HepG2 (cell line): ENCODE data around the gene ST3GAL5. TPM values are rescaled to one million over a fixed set of nuclear protein-coding genes. Genes with fewer than 3 reads are reported as not detected.
A peak's percentile ranks its signal among the peaks of the same experiment; 100 is the strongest.

Source experiments
- ATAC-seq: fragments of 200-7000 bp; cut with Tn5 transposase; 3 replicates; pipeline ENCODE4 v1.9.1; 2020; ENCODE audit warnings: mild to moderate bottlenecking, moderate library complexity
- Bru-seq: library from RNA; stranded (reverse); fragments of 400-500 nt; gene quantifications from one replicate; lab custom pipeline; 2021; lab: Mats Ljungman, UMichigan
- BruChase-seq, 2 experiments: library from RNA; stranded (reverse); fragments of 400-500 nt; gene quantifications; one replicate each; lab custom pipeline; 2021; lab: Mats Ljungman, UMichigan
- BruUV-seq: library from RNA; stranded (reverse); fragments of 400-500 nt; replicated peaks from 2 replicates; lab custom pipeline; 2021; lab: Mats Ljungman, UMichigan
- CTCF ChIA-PET: fragments of 300-600 bp; formaldehyde crosslinking; extraction: SDS; loops from one replicate; lab custom pipeline; 2021; ENCODE audit warnings: low total read pairs, inconsistent platforms, low intra/inter-chr PET ratio; lab: Yijun Ruan, JAX
- POLR2A ChIA-PET: fragments of 350-600 bp; sonication (Branson Sonifier 250); formaldehyde crosslinking; loops from one replicate; lab custom pipeline; 2020; ENCODE audit warnings: antibody characterized with exemption, inconsistent platforms; lab: Yijun Ruan, JAX
- DNase-seq: peaks from one replicate; pipeline ENCODE4 v3.0.0-alpha.2; 2015; ENCODE audit warnings: low spot score
- FAIRE-seq: peaks from 3 replicates; lab custom pipeline; 2011; peaks lifted over from hg19 to GRCh38; lab: Jason Lieb, UNC
- H2AFZ ChIP-seq: one replicate; pipeline ENCODE4 v1.6.1; 2011; ENCODE audit warnings: low read length, inconsistent platforms
- H3K27ac ChIP-seq: fragments of 300-600 bp; 3 replicates; pipeline ENCODE4 v1.8.0; 2011; ENCODE audit warnings: mixed run types, mild to moderate bottlenecking, mixed read lengths, low read length, inconsistent platforms; ENCODE audit not compliant: insufficient read depth; ENCODE audit errors: extremely low read length
- H3K27me3 ChIP-seq, 2 experiments: fragments of 200-600 bp in 1 of 2; 2 replicates in 1 of 2; 3 replicates in 1 of 2; pipeline versions ENCODE4 v1.6.0 to v1.8.0; 2011; ENCODE audit warnings: low read length in 2 of 2, mild to moderate bottlenecking in 2 of 2, moderate library complexity in 2 of 2, inconsistent platforms in 1 of 2; ENCODE audit not compliant: insufficient read depth in 2 of 2, control insufficient read depth in 1 of 2
- H3K36me3 ChIP-seq, 2 experiments: fragments of 200-600 bp in 1 of 2; replicated peaks in 1 of 2; 2 replicates in 1 of 2; 3 replicates in 1 of 2; pipeline versions ENCODE4 v1.5.1 to v1.8.0; 2011; ENCODE audit warnings: low read length in 2 of 2, inconsistent platforms in 1 of 2; ENCODE audit not compliant: insufficient read depth in 2 of 2, control insufficient read depth in 1 of 2
- H3K4me1 ChIP-seq: 2 replicates; pipeline ENCODE4 v1.5.1; 2012; ENCODE audit warnings: low read length, inconsistent platforms; ENCODE audit not compliant: insufficient read depth
- H3K4me2 ChIP-seq: 2 replicates; pipeline ENCODE4 v1.6.0; 2011; ENCODE audit warnings: low read depth, low read length, inconsistent platforms
- H3K4me3 ChIP-seq, 3 experiments: fragments of 200-600 bp in 1 of 3; sonication (generic), shearing (Covaris generic) in 1 of 3; replicated peaks in 1 of 3; 2 replicates each; pipeline ENCODE4 v1.5.1; 2011 to 2016; ENCODE audit warnings: low read length in 3 of 3, inconsistent platforms in 2 of 3, low read depth in 2 of 3, mild to moderate bottlenecking in 2 of 3, control low read depth in 1 of 3, mixed read lengths in 1 of 3; ENCODE audit not compliant: insufficient read depth in 1 of 3
- H3K79me2 ChIP-seq: one replicate; pipeline ENCODE4 v1.6.1; 2011; ENCODE audit warnings: low read length, inconsistent platforms; ENCODE audit not compliant: insufficient read depth
- H3K9ac ChIP-seq: 2 replicates; pipeline ENCODE4 v1.6.0; 2011; ENCODE audit warnings: mild to moderate bottlenecking, low read depth, low read length, inconsistent platforms; ENCODE audit not compliant: insufficient read depth
- H3K9me3 ChIP-seq: 2 replicates; pipeline ENCODE4 v1.5.1; 2012; ENCODE audit warnings: mild to moderate bottlenecking, low read length
- H4K20me1 ChIP-seq: 2 replicates; pipeline ENCODE4 v1.6.0; 2011; ENCODE audit warnings: inconsistent platforms, mild to moderate bottlenecking, low read length, moderate library complexity; ENCODE audit not compliant: insufficient read depth
- DBP ChIP-seq: sonication (generic); formaldehyde crosslinking; IDR thresholded peaks from 2 replicates; pipeline ENCODE4 v1.4.0; 2020; ENCODE audit warnings: missing genetic modification reagents; ENCODE audit errors: not compliant biosample characterization
- HIVEP1 ChIP-seq: sonication (generic); formaldehyde crosslinking; IDR thresholded peaks from 2 replicates; pipeline ENCODE4 v1.4.0; 2020; ENCODE audit warnings: mild to moderate bottlenecking, missing genetic modification reagents
- HOXA5 ChIP-seq: sonication (generic); formaldehyde crosslinking; IDR thresholded peaks from 2 replicates; pipeline ENCODE4 v1.4.0; 2020; ENCODE audit warnings: missing genetic modification reagents
- MEF2D ChIP-seq: sonication (generic); formaldehyde crosslinking; IDR thresholded peaks from 2 replicates; pipeline ENCODE4 v1.5.1; 2020; ENCODE audit warnings: mild to moderate bottlenecking, missing genetic modification reagents
- MIER2 ChIP-seq: IDR thresholded peaks from 2 replicates; pipeline ENCODE4 v1.6.1; 2016; ENCODE audit warnings: missing biosample characterization, missing genetic modification reagents
- ZBTB37 ChIP-seq: sonication (generic); formaldehyde crosslinking; IDR thresholded peaks from 2 replicates; pipeline ENCODE4 v1.4.0; 2020; ENCODE audit warnings: mild to moderate bottlenecking, missing genetic modification reagents
- ZEB1 ChIP-seq: IDR thresholded peaks from 2 replicates; pipeline ENCODE4 v1.6.1; 2012; ENCODE audit warnings: mild to moderate bottlenecking, low read depth, inconsistent platforms; ENCODE audit not compliant: insufficient replicate concordance
- ZNF678 ChIP-seq: sonication (generic); formaldehyde crosslinking; IDR thresholded peaks from 2 replicates; pipeline ENCODE4 v1.4.0; 2020; ENCODE audit warnings: mild to moderate bottlenecking, missing genetic modification reagents
- ZNF687 ChIP-seq: sonication (generic); formaldehyde crosslinking; IDR thresholded peaks from 2 replicates; pipeline ENCODE4 v1.5.1; 2020; ENCODE audit warnings: mild to moderate bottlenecking, missing genetic modification reagents, moderate library complexity
- WGBS: methylation state at CpG from one replicate; pipeline ENCODE4 v1.1.6; 2017; ENCODE audit warnings: low lambda C conversion rate; 5-methylcytosine and 5-hydroxymethylcytosine counted together
- in situ Hi-C: cut with HindIII; loops from 2 replicates; pipeline ENCODE4 v1.10.0; 2017; ENCODE audit warnings: low pct_unique_long_range_greater_than_20kb; ENCODE audit not compliant: extremely low pct_ligation_motif_present
- intact Hi-C: fragments of 100-400 bp; cut with micrococcal nuclease; formaldehyde crosslinking; loops from one replicate; pipeline ENCODE4 v1.10.0; 2022; ENCODE audit not compliant: unreplicated experiment
- long read RNA-seq, 2 experiments: library from RNA in 1 of 2; library from polyadenylated mRNA in 1 of 2; stranded (forward) in 1 of 2; unstranded in 1 of 2; transcript quantifications; one replicate each; pipeline ENCODE4 v2.0.0, GENCODE V29; 2019 to 2022
- polyA minus RNA-seq, 3 experiments: library from RNA; depleted of rRNA, polyadenylated mRNA; stranded (reverse); fragments of >200 nt; gene quantifications; 2 replicates each; pipeline ENCODE4 v1.2.3, GENCODE V29; 2011; ENCODE audit warnings: low replicate concordance in 1 of 3
- polyA plus RNA-seq, 8 experiments: library from polyadenylated mRNA; depleted of rRNA in 3 of 8; stranded (reverse) in 7 of 8; unstranded in 1 of 8; fragments of >200 nt; fragmentation: Illumina TruSeq in 4 of 8; extraction: Trizol in 4 of 8; gene quantifications; 2 replicates each; pipeline versions ENCODE4 v1.2.1 to v1.2.3, GENCODE V29; 2011 to 2016; ENCODE audit warnings: low read depth in 4 of 8, missing spikeins in 1 of 8, mixed read lengths in 1 of 8; ENCODE audit not compliant: insufficient read depth in 1 of 8
- total RNA-seq, 5 experiments: library from RNA; depleted of rRNA; stranded (reverse); fragments of >200 nt; fragmentation: Illumina TruSeq; extraction: Trizol; gene quantifications; 2 replicates each; pipeline ENCODE4 v1.2.3, GENCODE V29; 2016; ENCODE audit warnings: low read depth in 1 of 5

ST3GAL5 gene
- total RNA-seq (2016; rRNA removed; fragmentation: Illumina TruSeq; extraction: Trizol) (1.3 TPM in 2 replicates), polyA plus RNA-seq (2011; rRNA removed) (2.0 and 2.1 TPM in 2 replicates), polyA minus RNA-seq (2011; rRNA and poly(A)+ RNA removed; ENCODE audit: low replicate concordance) (1.2 and 2.0 TPM in 2 replicates), Bru-seq, nascent RNA (percentile 29 among the genes with signal in this experiment), BruChase-seq, experiment 1, labeled RNA remaining after a 6-hour chase (percentile 27 among the genes with signal in this experiment), BruChase-seq, experiment 2, labeled RNA remaining after a 2-hour chase (percentile 27 among the genes with signal in this experiment)
- total RNA-seq (2016; cell fraction: cytosol; rRNA removed; fragmentation: Illumina TruSeq; extraction: Trizol; ENCODE audit: low read depth), result 1.4 and 2.7 TPM in 2 replicates
- 1.3 and 1.4 TPM in 2 replicates for total RNA-seq (2016; cell fraction: insoluble cytoplasmic fraction; rRNA removed; fragmentation: Illumina TruSeq; extraction: Trizol)
- total RNA-seq (2016; cell fraction: membrane; rRNA removed; fragmentation: Illumina TruSeq; extraction: Trizol), result 3.0 and 3.4 TPM in 2 replicates
- total RNA-seq (2016; cell fraction: nucleus; rRNA removed; fragmentation: Illumina TruSeq; extraction: Trizol), result 1.9 and 2.0 TPM in 2 replicates
- polyA plus RNA-seq (2011; cell fraction: cytosol; rRNA removed), result 0.91 and 1.9 TPM in 2 replicates
- 1.2 and 1.9 TPM in 2 replicates for polyA plus RNA-seq (2011; cell fraction: nucleus; rRNA removed)
- 1.2 and 1.4 TPM in 2 replicates for polyA plus RNA-seq (2012)
- 2.0 and 2.2 TPM in 2 replicates for polyA plus RNA-seq (2016; cell fraction: cytosol; fragmentation: Illumina TruSeq; extraction: Trizol; ENCODE audit: low read depth)
- polyA plus RNA-seq (2016; cell fraction: insoluble cytoplasmic fraction; fragmentation: Illumina TruSeq; extraction: Trizol; ENCODE audit: low read depth), result 1.2 and 1.5 TPM in 2 replicates
- polyA plus RNA-seq (2016; cell fraction: membrane; fragmentation: Illumina TruSeq; extraction: Trizol; ENCODE audit: low read depth), result 1.9 and 2.8 TPM in 2 replicates
- 2.6 and 2.7 TPM in 2 replicates for polyA plus RNA-seq (2016; cell fraction: nucleus; fragmentation: Illumina TruSeq; extraction: Trizol; ENCODE audit: insufficient read depth, low read depth)
- polyA minus RNA-seq (2011; cell fraction: cytosol; rRNA and poly(A)+ RNA removed), result 0.97 and 1.6 TPM in 2 replicates
- 5.7 and 6.5 TPM in 2 replicates for polyA minus RNA-seq (2011; cell fraction: nucleus; rRNA and poly(A)+ RNA removed)
- long read RNA-seq, experiment 1, result 0 reads
- long read RNA-seq, experiment 2, result 0 reads

GRCh38 chr2:85888684-85889626 is at the start of gene ST3GAL5:
ST3GAL5 (minus strand) TSS chr2:85888990; CDS start chr2:85888905, 85 bp downstream.
- no peaks in the 10 kb centered on the region for H3K36me3 ChIP-seq
- intact Hi-C loops, result loop anchor here (1.0 to 2.0 kb wide), 2 partner anchors 134 to 191 kb away; no protein-coding TSS in a partner anchor
- peaks cover 4 to 31% of the 10 kb centered on the region in 2 experiments for H3K27me3 ChIP-seq
- H3K4me1 ChIP-seq, result peaks cover 25% of the 10 kb centered on the region
- WGBS, result under 1% methylated on average over 47 of the region's 94 CpGs
- H2AFZ ChIP-seq, result peak within 1 kb of the TSS; percentile 91
- ATAC-seq (peak; percentile 92), DNase-seq (peak; percentile 73), FAIRE-seq (no peak)
- no peaks in the 10 kb centered on the region for H3K79me2 ChIP-seq
- BruUV-seq, result no TSS peak
- CTCF ChIA-PET, result interaction anchor here (1.4 to 1.7 kb wide), 2 partner anchors 62 to 160 kb away, joined by 3 to 9 read pairs; no protein-coding TSS in a partner anchor
- no peak within 1 kb of the TSS for H3K27ac ChIP-seq
- H3K9me3 ChIP-seq, result no peaks in the 10 kb centered on the region
- peak within 1 kb of the TSS; percentile 89 for H3K4me2 ChIP-seq
- H3K9ac ChIP-seq, result peak within 1 kb of the TSS; percentile 40
- H4K20me1 ChIP-seq, result no peaks in the 10 kb centered on the region
- POLR2A ChIA-PET, result interaction anchor here (1.4 kb wide), 1 partner anchor 217 kb away, joined by 3 read pairs; the partner anchor contains the start of genes POLR1A and PTCD3
- in situ Hi-C loops, result no loop called here
- H3K4me3 ChIP-seq, result peak within 1 kb of the TSS; percentile 58 to 80 (median 69)
- TF ChIP-seq MEF2D (CRISPR knock-in tag) (no peak), ZNF687 (CRISPR knock-in tag) (peak; percentile 72), ZNF678 (CRISPR knock-in tag) (no peak), ZEB1 (peak; percentile 29), ZBTB37 (no peak), DBP (no peak), HOXA5 (CRISPR knock-in tag) (peak; percentile 89), HIVEP1 (CRISPR knock-in tag) (no peak), MIER2 (CRISPR knock-in tag) (no peak)
